ENCODE data around the gene UBE2D2.
"Not testable (repeated sequence)": the region's sequence is repeated elsewhere in the genome, so short reads cannot be mapped to it uniquely, and the experiment has no call there.

Gene UBE2D2

GRCh38 chr5:139560752-139561654, at the start of gene UBE2D2:
Gene UBE2D2, plus strand, starts transcription at chr5:139561339. Its CDS starts 453 bp downstream, at chr5:139561792.
- peak; percentile 98 for DNase-seq (ENCODE audit: low spot score)

- no peak for DNase-seq (ENCODE audit: low spot score)
Measured at GRCh38 chr5:139512786-139513390, 48.3 kb upstream of the UBE2D2 start.

GRCh38 chr5:139513434-139513833, 47.7 kb upstream of the UBE2D2 start:
- peak; percentile 65 for DNase-seq (ENCODE audit: low spot score)

GRCh38 chr5:139513852-139514485, 47.2 kb upstream of the UBE2D2 start:
- no peak for DNase-seq (ENCODE audit: low spot score)

- DNase-seq (ENCODE audit: low spot score) = no peak
Measured at GRCh38 chr5:139514486-139514856, 46.7 kb upstream of the UBE2D2 start.

- DNase-seq (ENCODE audit: low spot score) = peak; percentile 88
Measured at GRCh38 chr5:139517683-139518564, 43.2 kb upstream of the UBE2D2 start.

- no peak for DNase-seq (ENCODE audit: low spot score)
Measured at GRCh38 chr5:139523635-139524445, 37.3 kb upstream of the UBE2D2 start.

- DNase-seq (ENCODE audit: low spot score) = no peak
Measured at GRCh38 chr5:139524446-139524845, 36.7 kb upstream of the UBE2D2 start.

GRCh38 chr5:139524940-139525585, 36.1 kb upstream of the UBE2D2 start:
- DNase-seq (ENCODE audit: low spot score) = peak; percentile 31

GRCh38 chr5:139525586-139526308, 35.4 kb upstream of the UBE2D2 start:
- not testable (repeated sequence) for DNase-seq (ENCODE audit: low spot score)

- not testable (repeated sequence) for DNase-seq (ENCODE audit: low spot score)
Measured at GRCh38 chr5:139526309-139527089, 34.6 kb upstream of the UBE2D2 start.

GRCh38 chr5:139527090-139527470, 34.1 kb upstream of the UBE2D2 start:
- not testable (repeated sequence) for DNase-seq (ENCODE audit: low spot score)

- not testable (repeated sequence) for DNase-seq (ENCODE audit: low spot score)
Measured at GRCh38 chr5:139527896-139528467, 33.2 kb upstream of the UBE2D2 start.

GRCh38 chr5:139528695-139529094, 32.4 kb upstream of the UBE2D2 start:
- DNase-seq (ENCODE audit: low spot score) = not testable (repeated sequence)

GRCh38 chr5:139530079-139530478, 31.1 kb upstream of the UBE2D2 start:
- DNase-seq (ENCODE audit: low spot score) = not testable (repeated sequence)

- DNase-seq (ENCODE audit: low spot score) = no peak
Measured at GRCh38 chr5:139531772-139532169, 29.4 kb upstream of the UBE2D2 start.

GRCh38 chr5:139543423-139543991, 17.6 kb upstream of the UBE2D2 start:
- DNase-seq (ENCODE audit: low spot score) = no peak

GRCh38 chr5:139546593-139546992, 14.5 kb upstream of the UBE2D2 start:
- not testable (repeated sequence) for DNase-seq (ENCODE audit: low spot score)
